ENCODE measurements around the gene TM6SF1.

DNA sequence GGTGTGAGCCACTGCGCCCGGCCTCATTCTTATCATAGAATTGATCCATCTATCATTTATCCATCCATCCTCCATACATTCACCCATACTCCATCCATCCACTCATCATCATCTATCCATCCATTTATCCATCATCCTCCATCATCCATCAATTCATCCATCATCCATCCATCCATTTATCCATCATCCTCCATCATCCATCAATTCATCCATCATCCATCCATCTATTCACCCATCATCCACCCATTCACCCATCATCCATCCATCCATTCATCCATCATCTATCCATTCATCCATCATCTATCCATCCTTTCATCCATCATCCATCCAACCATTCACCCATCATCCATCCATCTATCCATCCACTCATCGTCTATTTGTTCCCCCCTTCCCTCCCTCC is 3.7 kb downstream of the TM6SF1 start:
- TF ChIP-seq, protein P1, sequence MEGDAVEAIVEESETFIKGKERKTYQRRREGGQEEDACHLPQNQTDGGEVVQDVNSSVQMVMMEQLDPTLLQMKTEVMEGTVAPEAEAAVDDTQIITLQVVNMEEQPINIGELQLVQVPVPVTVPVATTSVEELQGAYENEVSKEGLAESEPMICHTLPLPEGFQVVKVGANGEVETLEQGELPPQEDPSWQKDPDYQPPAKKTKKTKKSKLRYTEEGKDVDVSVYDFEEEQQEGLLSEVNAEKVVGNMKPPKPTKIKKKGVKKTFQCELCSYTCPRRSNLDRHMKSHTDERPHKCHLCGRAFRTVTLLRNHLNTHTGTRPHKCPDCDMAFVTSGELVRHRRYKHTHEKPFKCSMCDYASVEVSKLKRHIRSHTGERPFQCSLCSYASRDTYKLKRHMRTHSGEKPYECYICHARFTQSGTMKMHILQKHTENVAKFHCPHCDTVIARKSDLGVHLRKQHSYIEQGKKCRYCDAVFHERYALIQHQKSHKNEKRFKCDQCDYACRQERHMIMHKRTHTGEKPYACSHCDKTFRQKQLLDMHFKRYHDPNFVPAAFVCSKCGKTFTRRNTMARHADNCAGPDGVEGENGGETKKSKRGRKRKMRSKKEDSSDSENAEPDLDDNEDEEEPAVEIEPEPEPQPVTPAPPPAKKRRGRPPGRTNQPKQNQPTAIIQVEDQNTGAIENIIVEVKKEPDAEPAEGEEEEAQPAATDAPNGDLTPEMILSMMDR (IDR thresholded peaks at IDR 0.05; ENCODE audit: insufficient read depth, low read length, poor library complexity, severe bottlenecking) = no peak
- TF ChIP-seq EZH2phosphoT487 (conservative IDR thresholded peaks at IDR 0.05; ENCODE audit: low read length) = no peak

All from SU-DHL-6 (cell line).